Skin epidermis (tissue), 12 donors: ENCODE data around the gene ARSI.
A peak's percentile ranks its signal among the peaks of the same experiment; 100 is the strongest.

Experiments
- H3K27ac ChIP-seq, 21 experiments: fragments of 200-600 bp; sonication (generic) in 11 of 21; one replicate each; pipeline ENCODE4 v1.5.0; 2020; ENCODE audit warnings: mild to moderate bottlenecking in 3 of 21, inconsistent platforms in 2 of 21, moderate library complexity in 2 of 21
- H3K4me3 ChIP-seq, 7 experiments: fragments of 200-600 bp; sonication (generic) in 2 of 7; one replicate each; pipeline ENCODE4 v1.5.0; 2020; ENCODE audit warnings: inconsistent platforms in 2 of 7, mild to moderate bottlenecking in 2 of 7, moderate library complexity in 1 of 7

Gene ARSI

DNA sequence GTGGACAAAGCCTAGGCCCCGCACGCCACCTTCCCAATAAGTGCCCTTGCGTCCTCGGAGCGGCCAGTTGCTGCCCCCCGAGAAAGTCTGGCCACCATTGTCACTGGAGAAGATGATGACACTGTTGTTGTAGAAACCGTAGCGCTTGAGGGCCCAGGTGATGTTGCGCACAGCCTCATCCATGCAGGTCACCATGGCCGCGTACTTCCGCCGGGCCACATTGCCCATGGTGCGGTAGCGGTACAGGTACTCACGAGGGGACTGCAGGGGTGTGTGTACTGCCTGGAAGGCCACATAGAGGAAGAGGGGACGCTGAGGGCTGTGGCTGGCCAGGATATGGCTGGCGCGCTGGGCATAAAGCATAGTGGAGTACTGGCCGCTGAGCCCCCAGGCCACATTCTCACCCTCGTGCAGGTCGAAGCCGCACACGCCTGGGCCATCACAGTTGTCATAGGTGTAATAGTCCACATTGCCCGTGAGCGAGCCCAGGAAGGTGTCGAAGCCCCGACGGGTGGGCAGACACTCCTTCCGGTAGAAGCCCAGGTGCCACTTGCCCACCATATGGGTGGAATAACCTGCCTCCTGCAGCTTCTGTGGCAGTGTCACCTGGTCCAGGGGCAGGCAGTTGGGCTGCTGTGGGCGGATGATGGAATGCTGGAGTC lies 4.6 kb downstream of the ARSI start:
- Histone ChIP-seq H3K4me3 (no peak overlapping the region), H3K27ac (peak overlapping the region in 12 of 21 experiments; percentile 13 to 75 (median 52))

DNA sequence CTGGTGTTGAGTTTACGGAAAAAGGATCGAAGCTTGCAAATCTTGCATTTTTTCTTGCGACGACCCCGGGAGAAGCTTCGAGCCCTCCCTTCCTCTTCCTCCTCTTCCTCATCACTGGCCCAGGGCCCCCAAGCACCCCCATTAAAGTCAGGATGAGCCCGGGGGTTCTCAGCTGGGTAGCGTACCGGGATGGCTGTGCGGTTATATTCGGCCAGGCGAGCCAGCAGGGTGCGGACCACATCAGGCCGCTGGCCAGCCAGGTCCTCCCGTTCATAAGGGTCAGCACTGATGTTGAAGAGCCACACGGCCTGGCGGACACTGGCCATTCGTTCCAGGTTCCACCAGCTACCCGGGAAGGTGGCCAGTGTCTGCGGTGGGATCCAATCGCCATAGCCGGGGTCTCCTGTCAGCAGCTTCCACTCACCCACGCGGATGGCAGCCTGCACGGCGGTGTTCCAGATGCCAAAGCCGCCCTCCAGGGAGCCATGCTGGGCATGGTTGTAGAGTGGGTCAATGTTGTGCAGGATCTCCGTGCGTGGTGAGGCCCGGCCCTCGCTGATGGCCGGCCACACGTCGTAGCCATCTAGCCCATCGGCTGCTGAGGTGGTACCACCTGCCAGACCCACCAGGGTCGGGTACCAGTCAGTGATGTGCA lies 5.3 kb downstream of the ARSI start:
- peak overlapping the region in 1 of 21 experiments; percentile 37 for H3K27ac ChIP-seq
- H3K4me3 ChIP-seq, result no peak overlapping the region

DNA sequence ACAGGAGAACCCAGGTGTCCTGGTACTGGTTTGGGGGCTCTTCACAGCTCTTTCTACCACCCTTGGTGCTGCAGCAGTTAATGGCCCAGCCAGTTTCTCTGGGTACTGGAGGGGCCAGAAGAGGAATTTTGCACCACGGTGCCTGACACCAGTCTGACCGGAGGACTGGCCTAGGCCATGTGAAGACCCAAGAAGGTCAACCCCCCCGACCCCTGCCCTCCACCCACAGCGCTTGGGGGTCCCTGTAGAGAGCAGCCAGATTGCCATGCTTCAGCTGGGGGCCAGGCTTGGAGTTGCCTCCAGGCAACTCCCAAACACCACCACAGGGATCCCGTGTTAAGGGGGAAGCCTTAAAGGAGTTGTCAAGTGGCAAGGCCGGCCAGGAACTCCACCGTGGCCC lies 6.2 kb downstream of the ARSI start:
- Histone ChIP-seq H3K4me3 (no peak overlapping the region), H3K27ac (peak overlapping the region in 9 of 21 experiments; percentile 26 to 63 (median 39))

DNA sequence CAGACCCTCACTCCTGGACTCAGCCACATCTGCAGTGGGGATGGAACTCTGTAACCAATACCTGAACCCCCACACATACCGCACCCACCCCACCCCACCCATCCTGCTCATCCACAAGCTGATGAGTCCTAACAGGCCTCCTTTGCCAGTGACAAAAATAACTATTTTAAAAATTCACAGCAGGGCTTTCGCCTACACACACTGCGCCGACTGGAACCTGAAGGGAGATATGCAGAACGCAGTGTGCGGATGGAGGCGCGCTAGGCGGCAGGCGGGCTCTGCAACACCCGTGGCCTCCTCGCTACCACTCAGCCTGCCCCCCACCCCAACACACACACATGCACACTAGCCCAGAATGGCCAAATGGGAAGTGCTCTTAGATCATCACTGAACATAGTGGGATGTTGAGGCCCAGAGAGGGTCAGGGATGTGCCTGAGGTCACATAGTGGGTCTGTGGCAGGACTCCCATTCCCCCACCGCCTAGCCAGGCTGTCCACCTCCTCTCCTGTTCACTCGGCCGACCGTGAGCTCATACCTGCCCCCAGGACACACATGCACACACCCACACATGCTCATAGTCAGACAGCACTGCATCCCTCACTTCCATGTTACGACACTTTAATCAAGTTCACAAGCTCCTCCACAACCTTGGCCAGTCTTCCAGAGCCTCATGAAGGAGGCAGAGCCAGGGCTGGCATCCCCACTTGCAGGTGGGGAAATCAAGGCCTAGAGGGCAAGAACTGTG lies 6.8 kb downstream of the ARSI start:
- H3K4me3 ChIP-seq, result no peak overlapping the region
- peak overlapping the region in 12 of 21 experiments; percentile 1 to 63 (median 36) for H3K27ac ChIP-seq

DNA sequence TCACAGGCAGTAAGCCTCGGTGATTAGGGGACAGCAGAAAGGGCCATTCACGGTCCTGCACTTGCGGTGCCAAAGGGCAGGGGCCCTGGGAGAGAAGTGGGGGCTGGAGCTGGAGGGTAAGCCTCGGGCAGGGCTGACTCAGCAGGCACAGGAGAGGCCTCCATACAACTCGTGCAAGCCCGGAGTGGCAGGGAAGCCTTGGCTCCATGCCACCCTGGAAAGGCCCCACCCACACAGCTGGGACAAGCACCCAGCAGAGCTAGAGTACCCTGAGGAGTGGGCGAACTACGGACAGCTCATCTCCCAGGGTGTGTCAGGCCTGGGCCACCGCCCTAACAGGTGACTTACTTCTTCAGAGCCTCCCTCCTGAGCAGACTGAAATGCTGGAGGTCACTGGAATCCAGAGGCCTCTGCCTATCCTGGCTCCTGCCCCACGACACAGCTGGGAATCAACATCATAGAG lies 7.5 kb downstream of the ARSI start:
- Histone ChIP-seq H3K27ac (peak overlapping the region in 12 of 21 experiments; percentile 1 to 63 (median 34)), H3K4me3 (no peak overlapping the region)

DNA sequence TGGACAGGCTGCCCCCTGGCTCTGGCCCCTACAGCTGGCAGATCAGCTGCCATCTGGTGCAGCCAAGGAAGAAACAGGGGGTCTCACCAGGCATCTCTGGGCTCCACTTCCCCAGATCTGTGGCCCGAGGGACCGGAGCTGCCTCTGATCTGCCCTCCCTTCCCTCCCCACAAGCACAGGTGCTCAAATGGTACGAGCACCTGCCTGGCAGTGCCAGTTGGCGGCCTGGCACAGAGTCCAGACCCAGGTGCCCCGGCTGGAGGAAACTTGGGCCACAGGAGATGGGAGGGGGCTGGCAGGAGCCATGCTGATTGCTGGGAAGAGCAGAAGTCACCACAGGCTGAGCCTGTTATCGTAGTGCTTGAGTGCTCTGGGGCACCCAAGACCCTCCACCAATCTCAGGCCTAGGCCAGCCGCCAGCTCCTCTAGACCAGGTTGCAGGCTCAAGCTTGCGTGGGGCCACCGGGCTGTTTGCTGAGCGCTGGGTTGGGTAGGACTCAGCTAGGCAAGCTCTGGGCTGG lies 8.1 kb downstream of the ARSI start:
- H3K4me3 ChIP-seq, result no peak overlapping the region
- H3K27ac ChIP-seq, result peak overlapping the region in 7 of 21 experiments; percentile 1 to 39 (median 29)

DNA sequence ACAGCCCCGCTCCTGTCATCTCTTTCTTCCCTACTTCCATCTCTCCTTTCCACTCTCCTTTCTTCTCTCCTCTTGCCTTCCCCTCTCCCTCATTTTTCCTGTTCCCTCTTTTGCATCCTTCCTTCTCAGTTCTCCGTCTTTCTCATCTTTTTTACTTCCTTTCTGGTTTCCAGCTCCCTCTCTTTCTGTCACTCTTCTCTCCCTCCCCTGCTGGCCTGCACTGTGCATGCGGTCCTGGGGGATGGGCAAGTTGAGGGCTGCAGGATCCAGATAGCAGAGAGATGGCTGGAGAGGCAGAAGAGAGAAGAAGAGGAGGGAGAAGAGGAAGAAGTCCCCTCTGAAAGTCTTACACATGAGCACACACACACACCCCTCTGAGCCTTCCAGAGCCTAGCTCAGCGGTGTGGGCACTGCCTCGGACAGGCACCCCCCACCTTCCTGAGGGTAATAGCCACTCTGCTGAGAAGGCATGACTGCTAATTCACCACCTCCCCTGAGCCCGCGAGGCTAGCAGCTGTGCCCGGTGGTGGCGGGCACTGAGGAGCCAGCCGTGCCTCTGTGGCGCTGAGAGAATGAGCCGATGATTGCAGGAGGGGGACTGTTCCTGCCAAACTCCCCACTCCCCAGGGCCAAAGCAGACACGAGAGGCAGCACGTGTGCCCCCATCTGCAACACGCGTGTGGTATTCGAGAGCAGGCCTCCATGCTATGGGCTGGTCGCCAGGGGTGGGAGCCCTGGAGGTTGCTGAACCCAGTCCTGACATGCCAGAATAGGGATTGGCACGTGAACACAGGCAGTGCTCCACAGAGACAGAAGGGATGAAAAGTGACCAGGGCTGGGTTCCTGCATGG lies 9.4 kb downstream of the ARSI start:
- H3K4me3 ChIP-seq, result no peak overlapping the region
- H3K27ac ChIP-seq, result no peak overlapping the region

DNA sequence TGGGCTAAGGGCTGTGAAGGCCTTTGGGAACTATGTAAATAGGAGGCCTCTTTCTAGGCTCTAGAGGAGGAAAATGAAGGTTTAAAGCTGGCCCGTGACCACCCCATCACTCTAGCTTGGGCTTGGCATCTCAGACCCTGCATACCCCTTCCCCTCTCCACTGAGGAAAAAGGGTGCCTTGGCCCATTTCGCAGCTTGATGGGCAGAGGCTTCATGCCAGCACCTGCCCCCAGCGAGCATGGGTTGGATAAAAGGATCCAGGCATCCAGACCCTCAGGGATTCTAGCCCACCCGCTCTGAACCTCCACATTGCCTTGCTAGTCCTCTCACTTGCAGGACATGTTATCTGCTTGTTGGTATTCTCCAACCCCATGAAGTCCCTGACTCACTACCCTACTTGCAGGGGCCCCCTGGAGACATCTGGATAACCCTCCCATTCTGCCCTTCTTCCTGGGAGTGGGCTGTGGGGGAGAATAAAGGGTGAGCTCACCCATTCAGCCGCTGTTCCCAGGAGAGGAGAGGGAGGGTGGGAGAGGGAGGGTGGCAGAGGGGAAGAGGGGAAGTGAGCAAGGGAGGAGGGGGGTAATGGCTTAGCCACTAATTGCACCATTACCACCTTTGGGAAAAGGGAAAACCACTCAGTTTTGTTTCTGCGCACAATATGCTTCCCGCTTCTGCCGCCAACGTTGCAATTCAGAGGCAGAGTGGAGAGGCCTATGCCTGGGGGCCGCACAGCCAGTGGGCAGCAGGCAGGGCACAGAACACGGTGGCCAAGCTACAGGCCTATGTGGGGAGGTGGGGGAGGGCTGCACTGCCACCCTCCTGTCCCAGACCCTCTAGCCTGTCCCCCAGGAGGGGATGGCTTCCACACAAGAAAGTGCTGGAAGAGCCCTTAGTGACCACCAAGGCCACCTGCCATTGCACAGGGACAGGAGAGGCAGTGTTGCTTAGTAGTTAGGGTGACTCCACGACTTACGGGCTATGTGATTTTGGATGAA lies 11.0 kb downstream of the ARSI start:
- H3K4me3 ChIP-seq, result no peak overlapping the region
- H3K27ac ChIP-seq, result no peak overlapping the region

DNA sequence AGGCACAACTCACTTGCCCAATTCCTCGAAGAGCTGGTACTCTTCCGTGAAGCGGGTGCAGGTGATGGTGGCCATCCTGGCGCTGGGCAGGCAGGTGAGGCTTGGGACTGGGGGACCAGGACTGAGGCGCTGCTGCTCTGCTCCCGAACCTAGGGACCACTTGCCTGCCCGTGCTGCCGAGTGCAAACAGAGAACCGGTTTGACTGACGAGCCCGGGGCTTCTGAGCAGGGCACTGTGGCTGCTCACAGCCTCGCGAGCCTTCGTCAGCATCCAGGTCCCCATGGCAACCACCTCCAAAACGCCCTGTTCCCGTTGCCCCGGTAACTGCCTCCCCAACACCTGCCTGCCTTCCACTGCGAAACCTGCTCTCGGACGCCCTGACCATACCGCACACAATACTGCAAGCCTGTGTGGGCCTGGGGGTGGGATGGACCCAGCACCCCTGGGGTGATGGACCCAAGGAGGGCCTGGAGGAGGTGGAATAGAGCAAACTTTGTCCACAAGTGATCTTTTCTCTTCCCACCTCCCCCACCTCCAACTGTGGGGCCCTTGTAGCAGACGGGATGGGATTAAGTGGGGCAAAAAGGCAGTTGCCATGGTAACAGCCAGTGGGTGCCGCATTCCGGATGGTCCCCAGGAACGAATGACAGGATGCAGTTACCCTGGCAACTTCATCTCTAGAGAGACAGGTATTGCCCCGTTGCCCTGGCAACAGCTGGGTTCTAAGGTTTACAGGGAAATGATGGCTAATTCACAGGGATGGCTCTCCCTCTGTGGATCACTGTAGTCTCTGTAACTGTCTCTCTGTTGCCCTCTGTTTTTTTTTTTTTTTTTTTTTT lies 12.9 kb downstream of the ARSI start, which contains the start of gene CAMK2A:
CAMK2A (minus strand) TSS at position 223 of the 840 bp plus-strand sequence; CDS start at position 75, 148 bp downstream.
- H3K4me3 ChIP-seq, result no peak within 1 kb of the TSS
- no peak within 1 kb of the TSS for H3K27ac ChIP-seq

DNA sequence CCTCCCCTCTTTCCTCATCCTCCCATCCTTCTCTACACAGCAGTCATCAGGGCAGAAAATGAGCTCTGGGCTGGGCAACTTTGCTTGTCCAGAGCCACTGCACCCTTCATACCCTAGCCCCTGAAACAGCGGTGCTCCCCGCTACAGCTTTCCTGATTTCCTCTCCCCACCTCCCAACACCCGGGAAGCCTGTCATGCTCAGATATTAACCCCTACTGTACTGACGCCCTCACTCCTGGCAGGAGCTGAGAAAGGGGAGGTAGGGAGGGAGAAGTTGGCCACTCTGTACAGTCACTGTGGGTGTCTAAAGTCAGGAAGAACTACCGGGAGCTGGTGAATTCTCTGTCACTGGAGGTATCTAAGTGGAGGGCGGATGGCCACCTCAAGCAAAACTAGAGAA lies 13.9 kb downstream of the ARSI start:
- H3K27ac ChIP-seq, result no peak overlapping the region
- H3K4me3 ChIP-seq, result no peak overlapping the region

DNA sequence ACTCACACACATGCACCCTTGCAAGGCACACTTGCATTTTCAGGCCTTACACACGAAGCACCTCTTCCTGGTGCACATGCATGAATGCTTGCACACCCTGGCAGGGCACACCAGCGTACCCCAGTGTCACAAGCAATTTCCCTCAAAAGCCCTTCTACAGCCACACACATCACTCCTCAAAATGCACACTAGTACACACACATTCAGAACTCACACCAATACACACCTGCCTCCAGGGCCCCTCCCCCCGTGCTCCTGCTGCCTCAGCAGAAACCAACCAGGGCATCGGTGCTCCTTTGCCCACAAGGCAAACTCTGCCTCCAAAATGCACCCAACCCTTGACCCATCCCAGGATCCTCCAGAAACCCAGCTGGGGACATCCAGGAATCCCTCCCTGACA lies 14.3 kb downstream of the ARSI start:
- H3K4me3 ChIP-seq, result no peak overlapping the region

DNA sequence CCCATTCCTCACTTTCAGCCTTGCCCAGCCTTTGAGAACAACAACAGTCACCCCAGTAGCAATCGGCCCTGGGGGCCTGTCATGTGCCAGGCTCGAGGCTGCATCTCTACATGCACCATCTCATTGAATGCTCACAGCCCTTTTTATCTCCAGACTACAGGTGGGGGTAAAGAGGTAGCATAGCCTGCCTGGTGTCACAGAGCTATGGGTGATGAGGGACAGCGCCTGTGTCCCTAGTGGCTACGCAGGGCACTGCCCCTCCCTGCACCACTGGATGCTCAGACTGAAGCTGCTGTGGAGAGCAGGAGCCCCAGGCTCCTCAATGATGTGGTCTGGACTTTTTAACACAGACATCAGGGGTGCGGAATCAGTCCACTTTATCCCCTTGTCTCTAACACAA lies 15.9 kb downstream of the ARSI start:
- Histone ChIP-seq H3K4me3 (no peak overlapping the region), H3K27ac (no peak overlapping the region)

More for the DNA sequence above, 14.3 kb downstream of the ARSI start:
- no peak overlapping the region for H3K27ac ChIP-seq

DNA sequence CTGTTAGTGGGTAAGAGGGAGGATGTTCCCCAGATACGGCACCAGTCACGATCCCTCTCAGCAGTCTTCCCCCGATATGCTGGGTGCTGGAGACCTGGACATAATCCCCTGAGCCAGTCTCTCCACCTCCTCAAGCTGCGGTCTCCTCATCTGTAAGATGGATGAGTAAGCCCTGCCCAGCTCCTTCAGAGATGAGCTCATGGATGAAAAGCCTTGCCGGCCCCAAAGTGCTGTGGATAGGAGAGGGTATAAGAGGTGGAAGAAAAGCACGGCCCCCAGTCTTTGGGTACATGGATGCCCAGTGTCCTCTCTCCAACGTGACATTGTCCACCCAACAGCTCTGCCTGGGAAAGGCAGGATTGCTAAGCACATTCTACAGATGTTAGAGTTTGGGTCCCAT lies 17.6 kb downstream of the ARSI start:
- no peak overlapping the region for H3K4me3 ChIP-seq
- no peak overlapping the region for H3K27ac ChIP-seq

DNA sequence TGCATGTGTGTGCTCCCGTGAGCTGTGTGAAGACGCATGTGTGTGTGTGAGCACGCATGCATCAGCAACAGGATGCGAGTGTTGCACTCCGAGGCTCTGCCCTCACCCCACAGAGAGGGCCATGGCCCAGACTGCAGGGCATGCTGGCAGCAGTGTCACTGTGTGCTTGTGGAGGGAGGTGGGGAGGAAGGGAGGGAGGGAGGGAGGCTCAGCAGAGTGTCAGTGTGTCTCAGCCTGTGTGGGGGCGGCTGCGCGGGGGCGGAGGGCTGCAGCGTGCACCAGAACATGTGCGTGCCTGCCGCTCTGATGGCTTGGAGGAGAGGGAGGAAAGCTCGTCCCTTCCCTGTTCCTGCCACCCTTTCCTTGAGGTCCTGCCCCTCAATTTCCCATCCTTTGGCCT lies 18.4 kb downstream of the ARSI start:
- H3K27ac ChIP-seq, result no peak overlapping the region

DNA sequence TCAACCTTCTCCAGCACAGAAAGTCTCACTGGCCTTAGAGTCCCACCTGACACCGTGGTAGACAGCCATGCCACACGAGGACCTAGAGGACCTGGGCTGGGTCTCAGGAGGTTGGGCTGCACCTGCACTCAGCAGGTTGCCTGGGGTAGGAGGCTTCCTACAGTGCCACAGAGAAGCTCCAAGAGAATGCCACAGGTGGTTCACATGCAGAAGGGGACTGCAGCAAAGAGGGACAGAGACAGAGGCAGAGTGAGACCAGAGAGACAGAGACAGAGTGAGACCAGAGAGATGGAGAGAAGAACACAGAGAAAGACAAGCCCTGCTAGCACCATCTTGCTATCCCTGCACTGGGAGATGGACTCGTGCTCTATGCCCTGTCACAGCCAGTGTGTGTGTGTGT lies 18.8 kb downstream of the ARSI start:
- Histone ChIP-seq H3K27ac (no peak overlapping the region), H3K4me3 (no peak overlapping the region)

More for the DNA sequence above, 18.4 kb downstream of the ARSI start:
- no peak overlapping the region for H3K4me3 ChIP-seq

DNA sequence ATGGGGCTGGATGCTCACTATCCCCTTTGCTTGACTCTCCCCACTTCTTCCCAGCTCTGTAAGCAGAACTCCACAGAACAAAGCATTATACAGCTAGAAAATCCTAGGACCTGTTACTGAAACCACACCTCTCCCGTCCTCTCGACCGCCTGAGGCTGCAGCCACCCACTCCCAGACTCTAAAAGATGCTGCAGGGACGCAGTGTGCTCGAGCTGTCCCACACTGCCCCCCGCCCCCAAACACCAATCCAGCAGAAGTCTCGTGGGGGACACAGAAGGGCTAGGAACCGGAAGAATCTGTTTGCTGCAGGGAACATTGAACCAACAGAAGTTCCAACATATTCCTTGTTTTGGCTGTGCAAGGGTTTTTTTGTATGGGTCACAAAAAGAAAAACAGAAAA lies 20.7 kb downstream of the ARSI start:
- Histone ChIP-seq H3K4me3 (no peak overlapping the region), H3K27ac (no peak overlapping the region)

DNA sequence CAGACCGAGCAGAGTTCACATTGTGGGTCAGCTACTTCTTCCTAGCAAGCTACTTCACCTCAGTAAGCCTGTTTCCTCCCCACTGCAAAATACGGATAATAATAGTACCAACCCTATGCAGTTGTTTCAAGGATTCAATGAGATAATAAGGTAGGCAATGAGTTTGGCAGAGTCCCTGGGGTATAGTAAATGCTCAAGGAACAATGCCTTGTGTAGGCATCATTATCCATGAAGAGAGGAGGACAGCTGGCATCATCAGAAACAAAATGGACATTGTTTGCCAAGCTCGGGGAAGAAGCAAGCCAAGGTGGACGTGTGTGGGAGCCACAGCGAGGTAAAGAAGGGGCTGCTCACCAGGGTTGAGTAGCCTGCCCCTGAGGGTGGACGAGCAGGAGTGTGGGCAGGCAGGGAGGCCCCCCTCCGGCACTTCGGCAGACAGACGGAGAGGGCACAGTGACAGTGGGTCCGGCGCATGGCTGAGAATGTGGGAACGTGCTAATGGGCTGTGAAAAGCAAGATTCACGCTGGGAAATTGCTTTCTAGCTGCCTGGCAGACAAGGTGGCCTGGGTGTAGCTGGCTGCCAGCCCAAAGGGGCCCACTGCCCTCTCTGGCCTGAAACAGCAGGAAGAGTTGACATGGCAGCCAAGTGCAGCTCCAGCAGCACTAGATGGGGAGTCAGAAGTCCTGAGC lies 23.2 kb downstream of the ARSI start:
- no peak overlapping the region for H3K4me3 ChIP-seq
- H3K27ac ChIP-seq, result no peak overlapping the region
